Liver (tissue), 9 donors: ENCODE results near the gene ZNF555. TPM values are rescaled to one million over a fixed set of nuclear protein-coding genes. Genes with fewer than 3 reads are reported as not detected.

ENCODE experiments used
- DNase-seq: peaks from one replicate; pipeline ENCODE4 v3.0.0-alpha.2; 2017; ENCODE audit warnings: low spot score
- H3K27ac ChIP-seq, 2 donors: one replicate each; pipeline ENCODE4 v1.7.0; 2013; ENCODE audit warnings: inconsistent platforms in 2 of 2, low read length in 2 of 2, control low read depth in 1 of 2, low read depth in 1 of 2, mild to moderate bottlenecking in 1 of 2
- H3K27me3 ChIP-seq, 4 donors: one replicate each; pipeline versions ENCODE4 v1.6.1 to v1.7.0; 2013; ENCODE audit warnings: low read length in 3 of 4, inconsistent platforms in 1 of 4, mild to moderate bottlenecking in 1 of 4, moderate library complexity in 1 of 4; ENCODE audit not compliant: control insufficient read depth in 4 of 4, insufficient read depth in 4 of 4
- H3K36me3 ChIP-seq, 4 donors: one replicate each; pipeline versions ENCODE4 v1.6.1 to v1.7.0; 2013; ENCODE audit warnings: low read length in 3 of 4, mild to moderate bottlenecking in 3 of 4, low read depth in 1 of 4, moderate library complexity in 1 of 4; ENCODE audit not compliant: control insufficient read depth in 4 of 4, insufficient read depth in 3 of 4
- H3K4me1 ChIP-seq, 4 donors: one replicate each; pipeline versions ENCODE4 v1.6.1 to v1.7.0; 2013; ENCODE audit warnings: low read length in 3 of 4, mild to moderate bottlenecking in 3 of 4, moderate library complexity in 1 of 4; ENCODE audit not compliant: control insufficient read depth in 4 of 4, insufficient read depth in 4 of 4
- H3K4me3 ChIP-seq, 3 donors: one replicate each; pipeline versions ENCODE4 v1.6.1 to v1.7.0; 2013; ENCODE audit warnings: low read length in 3 of 3, control low read depth in 1 of 3, low read depth in 1 of 3, mild to moderate bottlenecking in 1 of 3
- H3K9ac ChIP-seq, 2 donors: one replicate each; pipeline ENCODE4 v1.7.0; 2013; ENCODE audit warnings: low read length in 2 of 2, mild to moderate bottlenecking in 2 of 2, moderate library complexity in 2 of 2, control low read depth in 1 of 2, low read depth in 1 of 2
- H3K9me3 ChIP-seq, 4 donors: one replicate each; pipeline versions ENCODE4 v1.6.1 to v1.7.0; 2013; ENCODE audit warnings: low read length in 3 of 4; ENCODE audit not compliant: control insufficient read depth in 4 of 4
- EGR1 ChIP-seq, 2 donors: IDR thresholded peaks; 2 replicates each; pipeline ENCODE4 v1.6.1; 2016 to 2018; ENCODE audit warnings: antibody characterized with exemption in 2 of 2, low read depth in 2 of 2
- FOXA1 ChIP-seq: IDR thresholded peaks from 2 replicates; pipeline ENCODE4 v1.6.1; 2016; ENCODE audit warnings: antibody characterized with exemption
- FOXA2 ChIP-seq: IDR thresholded peaks from 2 replicates; pipeline ENCODE4 v1.6.1; 2016; ENCODE audit warnings: antibody characterized with exemption
- GABPA ChIP-seq, 2 donors: IDR thresholded peaks in 1 of 2; conservative IDR thresholded peaks in 1 of 2; 2 replicates each; pipeline ENCODE4 v1.6.1; 2016; ENCODE audit warnings: antibody characterized with exemption in 2 of 2, mild to moderate bottlenecking in 1 of 2, moderate library complexity in 1 of 2
- HNF4A ChIP-seq, 2 donors: conservative IDR thresholded peaks; 2 replicates each; pipeline ENCODE4 v1.6.1; 2016; ENCODE audit warnings: antibody characterized with exemption in 2 of 2, mild to moderate bottlenecking in 2 of 2
- HNF4G ChIP-seq: IDR thresholded peaks from 2 replicates; pipeline ENCODE4 v1.6.1; 2016; ENCODE audit warnings: antibody characterized with exemption
- JUND ChIP-seq, 2 donors: IDR thresholded peaks; 2 replicates each; pipeline ENCODE4 v1.6.1; 2016; ENCODE audit warnings: antibody characterized with exemption in 2 of 2
- NR2F2 ChIP-seq: IDR thresholded peaks from 2 replicates; pipeline ENCODE4 v1.6.1; 2016; ENCODE audit warnings: antibody characterized with exemption
- RAD21 ChIP-seq, 2 donors: IDR thresholded peaks; 2 replicates each; pipeline ENCODE4 v1.6.1; 2016; ENCODE audit warnings: antibody characterized with exemption in 2 of 2, mild to moderate bottlenecking in 2 of 2
- RXRA ChIP-seq, 2 donors: IDR thresholded peaks; 2 replicates each; pipeline ENCODE4 v1.6.1; 2017 to 2018; ENCODE audit warnings: antibody characterized with exemption in 2 of 2, mild to moderate bottlenecking in 1 of 2
- SP1 ChIP-seq: IDR thresholded peaks from 2 replicates; pipeline ENCODE4 v1.6.1; 2018; ENCODE audit warnings: antibody characterized with exemption, mild to moderate bottlenecking
- TAF1 ChIP-seq: conservative IDR thresholded peaks from 2 replicates; pipeline ENCODE4 v1.6.1; 2016; ENCODE audit warnings: antibody characterized with exemption, mild to moderate bottlenecking
- YY1 ChIP-seq: IDR thresholded peaks from 2 replicates; pipeline ENCODE4 v1.6.1; 2016; ENCODE audit warnings: antibody characterized with exemption, mild to moderate bottlenecking
- WGBS: extraction: QIAGEN DNeasy Blood & Tissue Kit; methylation state at CpG from one replicate; pipeline ENCODE4 v1.1.7; 2013; 5-methylcytosine and 5-hydroxymethylcytosine counted together
- polyA plus RNA-seq, 2 donors: library from polyadenylated mRNA; stranded (reverse) in 1 of 2; unstranded in 1 of 2; fragments of 200-250 nt in 1 of 2; fragments of >200 nt in 1 of 2; fragmentation: Nextera tagmentation in 1 of 2; extraction: Ambion mirVana in 1 of 2; gene quantifications; one replicate each; pipeline versions ENCODE4 v1.2.1 to v1.2.3, GENCODE V29; 2013 to 2015
- total RNA-seq, 2 donors: library from RNA; depleted of rRNA; stranded (reverse); fragments of >200 nt; gene quantifications; one replicate each; pipeline ENCODE4 v1.2.3, GENCODE V29; 2014
- TF ChIP-seq, protein P1 (sequence below): IDR thresholded peaks from 2 replicates; pipeline ENCODE4 v1.6.1; 2016; ENCODE audit warnings: antibody characterized with exemption
- TF ChIP-seq, protein P2 (sequence below): IDR thresholded peaks from 2 replicates; pipeline ENCODE4 v1.6.1; 2016; ENCODE audit warnings: antibody characterized with exemption, mild to moderate bottlenecking
- TF ChIP-seq, protein P3 (sequence below): fragments of 150-350 bp; IDR thresholded peaks from 2 replicates; pipeline ENCODE4 v1.5.1; 2017; ENCODE audit warnings: improper control_type of control experiment, low read depth, low read length; ENCODE audit not compliant: missing input control
- TF ChIP-seq, protein P4 (sequence below): IDR thresholded peaks from 2 replicates; pipeline ENCODE4 v1.6.1; 2016; ENCODE audit warnings: antibody characterized with exemption
- donor health status: healthy.
- donor health status: healthy.
- donor health status: healthy.
- donor health status: healthy.
- donor health status: healthy.

The ZNF555 gene
- total and polyA plus RNA-seq, 4 donors = 1.3 to 2.8 (median 2.2) TPM

DNA sequence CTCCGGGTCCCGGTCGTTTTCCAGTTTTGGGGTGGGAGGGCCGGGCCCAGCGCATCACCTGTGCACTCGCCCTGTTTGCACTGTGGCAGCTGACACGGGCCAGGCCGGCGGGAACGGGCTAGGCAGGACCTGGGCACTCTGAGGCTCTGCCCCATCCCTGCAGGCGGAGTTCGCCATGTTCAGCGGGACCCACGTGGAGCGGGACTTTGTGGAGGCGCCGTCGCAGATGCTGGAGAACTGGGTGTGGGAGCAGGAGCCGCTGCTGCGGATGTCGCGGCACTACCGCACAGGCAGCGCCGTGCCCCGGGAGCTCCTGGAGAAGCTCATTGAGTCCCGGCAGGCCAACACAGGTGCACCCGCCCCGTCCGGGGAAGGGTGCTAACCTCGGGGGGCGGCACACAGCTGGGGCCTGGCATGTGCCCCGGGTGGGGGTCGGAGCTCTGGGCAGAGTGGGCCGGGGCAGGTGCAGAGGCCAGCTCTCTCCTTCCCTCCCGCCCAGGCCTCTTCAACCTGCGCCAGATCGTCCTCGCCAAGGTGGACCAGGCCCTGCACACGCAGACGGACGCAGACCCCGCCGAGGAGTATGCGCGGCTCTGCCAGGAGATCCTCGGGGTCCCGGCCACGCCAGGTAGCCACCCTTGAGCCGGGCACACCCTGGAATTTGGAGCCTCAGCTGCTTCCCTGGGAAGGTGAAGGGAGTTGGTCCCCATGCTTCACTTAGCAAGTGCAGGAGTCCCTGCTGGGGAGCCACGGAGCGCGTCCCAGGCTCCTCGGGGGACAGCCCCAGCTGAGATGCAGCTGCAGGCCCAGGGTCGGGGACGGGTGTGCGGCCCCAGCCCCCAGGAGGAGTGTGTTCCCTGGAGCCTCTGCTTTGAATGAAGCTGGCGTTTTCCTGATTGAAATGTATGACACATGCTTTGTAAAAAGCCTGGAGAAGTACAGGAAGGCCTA, 30.9 kb upstream of the ZNF555 start:
- no peak overlapping the region for H3K4me3 ChIP-seq
- TF ChIP-seq JUND (IDR thresholded peaks at IDR 0.05) = no peak
- TF ChIP-seq, protein P1, sequence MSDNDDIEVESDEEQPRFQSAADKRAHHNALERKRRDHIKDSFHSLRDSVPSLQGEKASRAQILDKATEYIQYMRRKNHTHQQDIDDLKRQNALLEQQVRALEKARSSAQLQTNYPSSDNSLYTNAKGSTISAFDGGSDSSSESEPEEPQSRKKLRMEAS = no peak
- no peak for TF ChIP-seq HNF4G
- TF ChIP-seq GABPA (IDR thresholded peaks at IDR 0.05 in 1 of 2, conservative IDR thresholded peaks at IDR 0.05 in 1 of 2) = no peak
- no peak for TF ChIP-seq RXRA (IDR thresholded peaks at IDR 0.05)
- no peak for TF ChIP-seq YY1
- TF ChIP-seq EGR1 (IDR thresholded peaks at IDR 0.05; ENCODE audit: low read depth in 2 of 2) = no peak
- TF ChIP-seq, protein P2, sequence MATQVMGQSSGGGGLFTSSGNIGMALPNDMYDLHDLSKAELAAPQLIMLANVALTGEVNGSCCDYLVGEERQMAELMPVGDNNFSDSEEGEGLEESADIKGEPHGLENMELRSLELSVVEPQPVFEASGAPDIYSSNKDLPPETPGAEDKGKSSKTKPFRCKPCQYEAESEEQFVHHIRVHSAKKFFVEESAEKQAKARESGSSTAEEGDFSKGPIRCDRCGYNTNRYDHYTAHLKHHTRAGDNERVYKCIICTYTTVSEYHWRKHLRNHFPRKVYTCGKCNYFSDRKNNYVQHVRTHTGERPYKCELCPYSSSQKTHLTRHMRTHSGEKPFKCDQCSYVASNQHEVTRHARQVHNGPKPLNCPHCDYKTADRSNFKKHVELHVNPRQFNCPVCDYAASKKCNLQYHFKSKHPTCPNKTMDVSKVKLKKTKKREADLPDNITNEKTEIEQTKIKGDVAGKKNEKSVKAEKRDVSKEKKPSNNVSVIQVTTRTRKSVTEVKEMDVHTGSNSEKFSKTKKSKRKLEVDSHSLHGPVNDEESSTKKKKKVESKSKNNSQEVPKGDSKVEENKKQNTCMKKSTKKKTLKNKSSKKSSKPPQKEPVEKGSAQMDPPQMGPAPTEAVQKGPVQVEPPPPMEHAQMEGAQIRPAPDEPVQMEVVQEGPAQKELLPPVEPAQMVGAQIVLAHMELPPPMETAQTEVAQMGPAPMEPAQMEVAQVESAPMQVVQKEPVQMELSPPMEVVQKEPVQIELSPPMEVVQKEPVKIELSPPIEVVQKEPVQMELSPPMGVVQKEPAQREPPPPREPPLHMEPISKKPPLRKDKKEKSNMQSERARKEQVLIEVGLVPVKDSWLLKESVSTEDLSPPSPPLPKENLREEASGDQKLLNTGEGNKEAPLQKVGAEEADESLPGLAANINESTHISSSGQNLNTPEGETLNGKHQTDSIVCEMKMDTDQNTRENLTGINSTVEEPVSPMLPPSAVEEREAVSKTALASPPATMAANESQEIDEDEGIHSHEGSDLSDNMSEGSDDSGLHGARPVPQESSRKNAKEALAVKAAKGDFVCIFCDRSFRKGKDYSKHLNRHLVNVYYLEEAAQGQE = no peak
- TF ChIP-seq FOXA1 = no peak
- no peak for TF ChIP-seq TAF1
- H3K9ac ChIP-seq = no peak overlapping the region
- no peaks in the 10 kb centered on the region for H3K9me3 ChIP-seq
- H3K27ac ChIP-seq = peak overlapping the region; percentile 48 to 82
- 96% methylated on average over 58 of the region's 58 CpGs for WGBS
- no peak for DNase-seq
- H3K4me1 ChIP-seq = peaks cover 5 to 34% (median 23%) of the 10 kb centered on the region in 4 donors
- peaks cover 0 to 29% (median 6%) of the 10 kb centered on the region in 4 donors for H3K36me3 ChIP-seq
- no peaks in the 10 kb centered on the region for H3K27me3 ChIP-seq

DNA sequence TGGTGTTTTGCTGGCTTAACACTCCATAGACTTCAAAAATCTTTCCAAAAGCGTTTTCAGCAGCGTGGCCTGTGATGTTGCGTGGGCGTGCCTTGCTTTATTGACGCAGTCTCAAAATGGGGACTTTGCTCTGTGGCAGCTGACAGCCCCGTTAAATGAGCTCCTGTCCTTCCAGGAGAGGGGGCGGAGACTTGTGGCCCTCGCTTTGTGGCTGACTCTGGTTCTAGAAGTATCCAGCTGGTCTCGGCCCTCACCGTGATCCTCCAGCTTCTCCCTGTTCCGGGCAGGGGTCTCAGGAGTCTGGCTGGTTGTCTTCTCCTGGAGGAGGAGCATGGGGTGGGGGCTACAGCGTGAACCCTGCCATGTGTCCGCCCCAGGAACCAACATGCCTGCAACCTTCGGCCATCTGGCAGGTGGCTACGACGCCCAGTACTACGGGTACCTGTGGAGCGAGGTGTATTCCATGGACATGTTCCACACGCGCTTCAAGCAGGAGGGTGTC, 30.0 kb upstream of the ZNF555 start:
- DNase-seq = no peak
- Histone ChIP-seq H3K36me3 (peaks cover 0 to 28% (median 6%) of the 10 kb centered on the region in 4 donors), H3K9ac (no peak overlapping the region), H3K4me3 (peak overlapping the region; percentile 18 to 40 (median 37)), H3K27ac (peak overlapping the region; percentile 57 to 82), H3K9me3 (no peaks in the 10 kb centered on the region), H3K4me1 (peaks cover 5 to 34% (median 23%) of the 10 kb centered on the region in 4 donors), H3K27me3 (no peaks in the 10 kb centered on the region)
- 45% methylated on average over 20 of the region's 20 CpGs for WGBS
- TF ChIP-seq NR2F2 = no peak
- peak; percentile 89 to 90 for TF ChIP-seq HNF4A (conservative IDR thresholded peaks at IDR 0.05)
- TF ChIP-seq FOXA2 = peak; percentile 82
- TF ChIP-seq, protein P1 = no peak
- no peak for TF ChIP-seq JUND (IDR thresholded peaks at IDR 0.05)
- peak; percentile 94 for TF ChIP-seq SP1
- peak; percentile 31 to 72 for TF ChIP-seq RXRA (IDR thresholded peaks at IDR 0.05)
- TF ChIP-seq, protein P3, sequence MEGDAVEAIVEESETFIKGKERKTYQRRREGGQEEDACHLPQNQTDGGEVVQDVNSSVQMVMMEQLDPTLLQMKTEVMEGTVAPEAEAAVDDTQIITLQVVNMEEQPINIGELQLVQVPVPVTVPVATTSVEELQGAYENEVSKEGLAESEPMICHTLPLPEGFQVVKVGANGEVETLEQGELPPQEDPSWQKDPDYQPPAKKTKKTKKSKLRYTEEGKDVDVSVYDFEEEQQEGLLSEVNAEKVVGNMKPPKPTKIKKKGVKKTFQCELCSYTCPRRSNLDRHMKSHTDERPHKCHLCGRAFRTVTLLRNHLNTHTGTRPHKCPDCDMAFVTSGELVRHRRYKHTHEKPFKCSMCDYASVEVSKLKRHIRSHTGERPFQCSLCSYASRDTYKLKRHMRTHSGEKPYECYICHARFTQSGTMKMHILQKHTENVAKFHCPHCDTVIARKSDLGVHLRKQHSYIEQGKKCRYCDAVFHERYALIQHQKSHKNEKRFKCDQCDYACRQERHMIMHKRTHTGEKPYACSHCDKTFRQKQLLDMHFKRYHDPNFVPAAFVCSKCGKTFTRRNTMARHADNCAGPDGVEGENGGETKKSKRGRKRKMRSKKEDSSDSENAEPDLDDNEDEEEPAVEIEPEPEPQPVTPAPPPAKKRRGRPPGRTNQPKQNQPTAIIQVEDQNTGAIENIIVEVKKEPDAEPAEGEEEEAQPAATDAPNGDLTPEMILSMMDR = no peak
- TF ChIP-seq, protein P2 = peak; percentile 91
- TF ChIP-seq FOXA1 = peak; percentile 70
- TF ChIP-seq, protein P4, sequence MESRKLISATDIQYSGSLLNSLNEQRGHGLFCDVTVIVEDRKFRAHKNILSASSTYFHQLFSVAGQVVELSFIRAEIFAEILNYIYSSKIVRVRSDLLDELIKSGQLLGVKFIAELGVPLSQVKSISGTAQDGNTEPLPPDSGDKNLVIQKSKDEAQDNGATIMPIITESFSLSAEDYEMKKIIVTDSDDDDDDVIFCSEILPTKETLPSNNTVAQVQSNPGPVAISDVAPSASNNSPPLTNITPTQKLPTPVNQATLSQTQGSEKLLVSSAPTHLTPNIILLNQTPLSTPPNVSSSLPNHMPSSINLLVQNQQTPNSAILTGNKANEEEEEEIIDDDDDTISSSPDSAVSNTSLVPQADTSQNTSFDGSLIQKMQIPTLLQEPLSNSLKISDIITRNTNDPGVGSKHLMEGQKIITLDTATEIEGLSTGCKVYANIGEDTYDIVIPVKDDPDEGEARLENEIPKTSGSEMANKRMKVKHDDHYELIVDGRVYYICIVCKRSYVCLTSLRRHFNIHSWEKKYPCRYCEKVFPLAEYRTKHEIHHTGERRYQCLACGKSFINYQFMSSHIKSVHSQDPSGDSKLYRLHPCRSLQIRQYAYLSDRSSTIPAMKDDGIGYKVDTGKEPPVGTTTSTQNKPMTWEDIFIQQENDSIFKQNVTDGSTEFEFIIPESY = no peak
- peak; percentile 99 to 100 for TF ChIP-seq EGR1 (IDR thresholded peaks at IDR 0.05; ENCODE audit: low read depth in 2 of 2)
- no peak for TF ChIP-seq RAD21 (IDR thresholded peaks at IDR 0.05)
- no peak for TF ChIP-seq TAF1
- TF ChIP-seq YY1 = peak; percentile 96
- peak; percentile 63 for TF ChIP-seq HNF4G
